Measurements from ENCODE around the gene ZC3H12C.
"Not testable (repeated sequence)": the region's sequence is repeated elsewhere in the genome, so short reads cannot be mapped to it uniquely, and the experiment has no call there.

Gene ZC3H12C

GRCh38 chr11:110176366-110177085 lies 83.3 kb downstream of the ZC3H12C start:
- in situ Hi-C loops (cut with MboI; ENCODE audit: low sequenced_read_pairs): no loop called here

- in situ Hi-C loops (cut with MboI; ENCODE audit: low sequenced_read_pairs): no loop called here
These were observed 83.9 kb downstream of the ZC3H12C start for GRCh38 chr11:110177086-110177456.

- in situ Hi-C loops (cut with MboI; ENCODE audit: low sequenced_read_pairs): no loop called here
These were observed 85.9 kb downstream of the ZC3H12C start for GRCh38 chr11:110179064-110179463.

- in situ Hi-C loops (cut with MboI; ENCODE audit: low sequenced_read_pairs): no loop called here
These were observed 89.7 kb downstream of the ZC3H12C start for GRCh38 chr11:110182886-110183285.

- in situ Hi-C loops (cut with MboI; ENCODE audit: low sequenced_read_pairs): no loop called here
These were observed 91.3 kb downstream of the ZC3H12C start for GRCh38 chr11:110184456-110184855.

- in situ Hi-C loops (cut with MboI; ENCODE audit: low sequenced_read_pairs): no loop called here
These were observed 92.0 kb downstream of the ZC3H12C start for GRCh38 chr11:110185121-110185591.

- in situ Hi-C loops (cut with MboI; ENCODE audit: low sequenced_read_pairs): no loop called here
These were observed 92.4 kb downstream of the ZC3H12C start for GRCh38 chr11:110185599-110185998.

- in situ Hi-C loops (cut with MboI; ENCODE audit: low sequenced_read_pairs): no loop called here
These were observed 93.3 kb downstream of the ZC3H12C start for GRCh38 chr11:110186456-110186855.

- in situ Hi-C loops (cut with MboI; ENCODE audit: low sequenced_read_pairs): no loop called here
These were observed 93.7 kb downstream of the ZC3H12C start for GRCh38 chr11:110186867-110187266.

- in situ Hi-C loops (cut with MboI; ENCODE audit: low sequenced_read_pairs): no loop called here
These were observed 94.5 kb downstream of the ZC3H12C start for GRCh38 chr11:110187731-110188130.

GRCh38 chr11:110190885-110191284 lies 97.7 kb downstream of the ZC3H12C start:
- in situ Hi-C loops (cut with MboI; ENCODE audit: low sequenced_read_pairs): no loop called here

- in situ Hi-C loops (cut with MboI; ENCODE audit: low sequenced_read_pairs): not testable (repeated sequence)
These were observed 99.6 kb downstream of the ZC3H12C start for GRCh38 chr11:110192604-110193282.

GRCh38 chr11:110194211-110194766 lies 101.1 kb downstream of the ZC3H12C start:
- in situ Hi-C loops (cut with MboI; ENCODE audit: low sequenced_read_pairs): not testable (repeated sequence)

- in situ Hi-C loops (cut with MboI; ENCODE audit: low sequenced_read_pairs): no loop called here
These were observed 103.1 kb downstream of the ZC3H12C start for GRCh38 chr11:110196241-110196754.

- in situ Hi-C loops (cut with MboI; ENCODE audit: low sequenced_read_pairs): no loop called here
These were observed 103.8 kb downstream of the ZC3H12C start for GRCh38 chr11:110196884-110197420.

- in situ Hi-C loops (cut with MboI; ENCODE audit: low sequenced_read_pairs): no loop called here
These were observed 105.0 kb downstream of the ZC3H12C start for GRCh38 chr11:110198031-110198729.

- in situ Hi-C loops (cut with MboI; ENCODE audit: low sequenced_read_pairs): no loop called here
These were observed 106.2 kb downstream of the ZC3H12C start for GRCh38 chr11:110199184-110199981.

- in situ Hi-C loops (cut with MboI; ENCODE audit: low sequenced_read_pairs): loop anchor here (25.0 kb wide), 1 partner anchor 162 kb away; no protein-coding TSS in a partner anchor
These were observed 107.0 kb downstream of the ZC3H12C start for GRCh38 chr11:110200241-110200640.

- in situ Hi-C loops (cut with MboI; ENCODE audit: low sequenced_read_pairs): loop anchor here (25.0 kb wide), 1 partner anchor 161 kb away; no protein-coding TSS in a partner anchor
These were observed 107.6 kb downstream of the ZC3H12C start for GRCh38 chr11:110200836-110201235.

GRCh38 chr11:110207123-110207522 lies 113.9 kb downstream of the ZC3H12C start:
- in situ Hi-C loops (cut with MboI; ENCODE audit: low sequenced_read_pairs): loop anchor here (25.0 kb wide), 1 partner anchor 155 kb away; no protein-coding TSS in a partner anchor

All from hTERT RPE-1 (cell line).